Cardiac muscle cell (in vitro differentiated cells and primary cell): ENCODE data around the gene TMEM145. TPM values are rescaled to one million over a fixed set of nuclear protein-coding genes. Genes with fewer than 3 reads are reported as not detected.

Experiments used
- DNase-seq, 2 donors: peaks; one replicate each; pipeline versions ENCODE4 v3.0.0 to v3.0.0-alpha.2; 2010 to 2017; ENCODE audit warnings: low read depth in 1 of 2, low spot score in 1 of 2
- H3K27ac ChIP-seq: fragments of 200-600 bp; sonication (generic); 2 replicates; pipeline ENCODE4 v1.5.1; 2016
- H3K27me3 ChIP-seq: fragments of 200-600 bp; sonication (generic); 2 replicates; pipeline ENCODE4 v1.6.0; 2016; ENCODE audit warnings: control low read depth
- H3K36me3 ChIP-seq: fragments of 200-600 bp; sonication (generic); 2 replicates; pipeline ENCODE4 v1.5.1; 2016; ENCODE audit warnings: control low read depth
- H3K4me1 ChIP-seq: fragments of 200-600 bp; sonication (generic); 2 replicates; pipeline ENCODE4 v1.8.1; 2017; ENCODE audit warnings: low read depth, mild to moderate bottlenecking, mixed run types
- H3K4me3 ChIP-seq: fragments of 200-600 bp; sonication (generic); 2 replicates; pipeline ENCODE4 v1.5.1; 2016; ENCODE audit warnings: mild to moderate bottlenecking
- H3K9me3 ChIP-seq: fragments of 200-600 bp; sonication (generic); 2 replicates; pipeline ENCODE4 v1.5.1; 2017; ENCODE audit warnings: low read depth, mild to moderate bottlenecking, control low read depth
- polyA plus RNA-seq: library from polyadenylated mRNA; unstranded; fragments of >200 nt; fragmentation: Nextera tagmentation; extraction: Ambion mirVana; gene quantifications from 2 replicates; pipeline ENCODE4 v1.2.1, GENCODE V29; 2016
- total RNA-seq: library from RNA; depleted of rRNA; stranded (reverse); fragments of >200 nt; gene quantifications from 2 replicates; pipeline ENCODE4 v1.2.3, GENCODE V29; 2016
- TF ChIP-seq, protein P1 (sequence below): IDR thresholded peaks from 2 replicates; pipeline ENCODE4 v1.5.1; 2012; ENCODE audit warnings: low read depth, mild to moderate bottlenecking, low read length

Gene TMEM145
- total and polyA plus RNA-seq, 2 experiments from 2014 or later = 3.7 to 3.8 TPM

DNA sequence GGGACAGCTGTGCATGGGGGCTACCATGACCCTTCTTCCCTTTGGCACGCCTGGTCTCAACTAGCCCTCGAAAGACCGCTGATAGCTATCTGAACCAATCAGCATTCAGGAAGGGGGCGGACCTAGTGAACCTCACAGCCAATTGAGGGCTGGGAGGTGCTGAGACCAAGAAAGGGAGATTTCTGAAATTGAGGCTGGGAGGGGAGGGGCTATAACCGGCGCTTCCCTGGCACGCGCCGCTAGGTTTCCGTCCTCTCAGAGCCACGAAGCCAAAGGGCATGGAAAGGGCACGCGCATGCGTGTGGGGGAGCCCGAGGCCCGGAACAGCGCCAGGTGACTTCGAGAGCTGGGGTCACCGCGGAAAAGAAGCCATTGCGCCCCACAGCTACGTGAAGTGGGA, 6.5 kb upstream of the TMEM145 start:
- Histone ChIP-seq H3K4me3 (no peak overlapping the region), H3K36me3 (no peaks in the 10 kb centered on the region), H3K27me3 (no peaks in the 10 kb centered on the region), H3K9me3 (no peaks in the 10 kb centered on the region), H3K4me1 (no peaks in the 10 kb centered on the region), H3K27ac (no peak overlapping the region)
- DNase-seq = no peak
- TF ChIP-seq, protein P1, sequence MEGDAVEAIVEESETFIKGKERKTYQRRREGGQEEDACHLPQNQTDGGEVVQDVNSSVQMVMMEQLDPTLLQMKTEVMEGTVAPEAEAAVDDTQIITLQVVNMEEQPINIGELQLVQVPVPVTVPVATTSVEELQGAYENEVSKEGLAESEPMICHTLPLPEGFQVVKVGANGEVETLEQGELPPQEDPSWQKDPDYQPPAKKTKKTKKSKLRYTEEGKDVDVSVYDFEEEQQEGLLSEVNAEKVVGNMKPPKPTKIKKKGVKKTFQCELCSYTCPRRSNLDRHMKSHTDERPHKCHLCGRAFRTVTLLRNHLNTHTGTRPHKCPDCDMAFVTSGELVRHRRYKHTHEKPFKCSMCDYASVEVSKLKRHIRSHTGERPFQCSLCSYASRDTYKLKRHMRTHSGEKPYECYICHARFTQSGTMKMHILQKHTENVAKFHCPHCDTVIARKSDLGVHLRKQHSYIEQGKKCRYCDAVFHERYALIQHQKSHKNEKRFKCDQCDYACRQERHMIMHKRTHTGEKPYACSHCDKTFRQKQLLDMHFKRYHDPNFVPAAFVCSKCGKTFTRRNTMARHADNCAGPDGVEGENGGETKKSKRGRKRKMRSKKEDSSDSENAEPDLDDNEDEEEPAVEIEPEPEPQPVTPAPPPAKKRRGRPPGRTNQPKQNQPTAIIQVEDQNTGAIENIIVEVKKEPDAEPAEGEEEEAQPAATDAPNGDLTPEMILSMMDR = no peak

DNA sequence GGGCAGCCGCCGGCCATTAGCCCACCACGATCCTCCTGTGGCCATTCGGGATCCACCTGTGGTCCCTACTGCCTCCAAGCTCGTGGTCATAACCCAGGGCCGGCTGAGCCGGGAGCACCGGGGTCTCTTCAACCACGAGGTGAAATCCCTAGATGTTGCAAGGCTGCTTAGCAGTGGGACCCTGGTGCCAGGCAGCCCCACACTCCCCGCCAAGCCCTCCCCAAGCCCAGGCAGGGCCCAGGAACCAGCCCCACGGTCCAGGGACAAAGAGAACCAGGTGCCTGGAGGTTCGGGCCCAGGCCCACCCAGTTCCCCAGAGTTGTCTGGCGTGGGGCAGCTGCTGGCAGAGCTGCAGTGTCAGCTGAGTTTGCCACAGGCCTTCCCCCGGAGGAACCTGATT, 3.4 kb upstream of the TMEM145 start:
- Histone ChIP-seq H3K27ac (no peak overlapping the region), H3K36me3 (no peaks in the 10 kb centered on the region), H3K4me1 (no peaks in the 10 kb centered on the region), H3K9me3 (no peaks in the 10 kb centered on the region), H3K27me3 (peaks cover 10% of the 10 kb centered on the region), H3K4me3 (no peak overlapping the region)
- TF ChIP-seq, protein P1 = no peak
- DNase-seq = no peak

DNA sequence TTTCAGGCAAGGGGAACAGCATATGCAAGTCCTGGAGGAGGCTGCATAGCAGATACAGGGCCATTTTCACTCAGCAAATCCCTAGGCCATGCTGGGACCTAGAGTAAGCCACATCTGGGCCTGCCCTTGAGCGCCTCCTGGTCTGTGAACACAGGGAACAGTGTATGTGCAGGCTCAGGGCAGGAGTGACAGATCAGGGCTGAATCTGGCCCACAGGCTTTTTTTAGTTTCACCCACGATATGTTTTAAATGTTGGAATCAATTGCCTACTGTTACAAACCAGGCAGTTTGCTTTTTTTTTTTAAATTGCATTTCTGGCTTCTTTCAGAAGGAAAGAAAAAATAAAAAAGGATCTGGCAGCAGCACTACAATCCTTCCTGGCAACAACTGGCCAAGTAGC, 1.5 kb upstream of the TMEM145 start:
- H3K9me3 ChIP-seq = no peaks in the 10 kb centered on the region
- no peak overlapping the region for H3K27ac ChIP-seq
- no peaks in the 10 kb centered on the region for H3K4me1 ChIP-seq
- peaks cover 21% of the 10 kb centered on the region for H3K27me3 ChIP-seq
- DNase-seq = no peak
- H3K36me3 ChIP-seq = no peaks in the 10 kb centered on the region
- TF ChIP-seq, protein P1 = no peak
- no peak overlapping the region for H3K4me3 ChIP-seq

DNA sequence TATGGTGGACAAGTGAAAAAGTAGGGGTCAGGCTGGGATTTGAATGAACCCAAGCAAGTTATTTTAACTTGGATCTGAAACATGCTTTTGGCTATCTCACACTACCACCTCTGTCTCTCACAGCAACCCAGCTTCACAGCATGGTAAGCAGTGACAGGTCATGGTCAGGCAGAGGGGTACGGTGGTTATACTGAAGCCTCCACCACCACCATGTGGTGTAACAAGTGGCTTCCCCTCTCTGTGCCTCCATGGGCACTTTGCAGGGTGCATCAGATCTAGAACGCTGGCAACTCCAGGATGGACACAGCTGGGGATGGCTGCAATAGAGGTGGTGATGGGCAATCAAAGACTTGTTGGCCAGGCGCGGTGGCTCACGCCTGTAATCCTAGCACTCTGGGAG, 739 bp upstream of the TMEM145 start:
- Histone ChIP-seq H3K9me3 (no peaks in the 10 kb centered on the region), H3K27ac (no peak overlapping the region), H3K36me3 (no peaks in the 10 kb centered on the region), H3K27me3 (peaks cover 21% of the 10 kb centered on the region), H3K4me1 (no peaks in the 10 kb centered on the region), H3K4me3 (no peak overlapping the region)
- TF ChIP-seq, protein P1 = no peak
- DNase-seq = no peak

DNA sequence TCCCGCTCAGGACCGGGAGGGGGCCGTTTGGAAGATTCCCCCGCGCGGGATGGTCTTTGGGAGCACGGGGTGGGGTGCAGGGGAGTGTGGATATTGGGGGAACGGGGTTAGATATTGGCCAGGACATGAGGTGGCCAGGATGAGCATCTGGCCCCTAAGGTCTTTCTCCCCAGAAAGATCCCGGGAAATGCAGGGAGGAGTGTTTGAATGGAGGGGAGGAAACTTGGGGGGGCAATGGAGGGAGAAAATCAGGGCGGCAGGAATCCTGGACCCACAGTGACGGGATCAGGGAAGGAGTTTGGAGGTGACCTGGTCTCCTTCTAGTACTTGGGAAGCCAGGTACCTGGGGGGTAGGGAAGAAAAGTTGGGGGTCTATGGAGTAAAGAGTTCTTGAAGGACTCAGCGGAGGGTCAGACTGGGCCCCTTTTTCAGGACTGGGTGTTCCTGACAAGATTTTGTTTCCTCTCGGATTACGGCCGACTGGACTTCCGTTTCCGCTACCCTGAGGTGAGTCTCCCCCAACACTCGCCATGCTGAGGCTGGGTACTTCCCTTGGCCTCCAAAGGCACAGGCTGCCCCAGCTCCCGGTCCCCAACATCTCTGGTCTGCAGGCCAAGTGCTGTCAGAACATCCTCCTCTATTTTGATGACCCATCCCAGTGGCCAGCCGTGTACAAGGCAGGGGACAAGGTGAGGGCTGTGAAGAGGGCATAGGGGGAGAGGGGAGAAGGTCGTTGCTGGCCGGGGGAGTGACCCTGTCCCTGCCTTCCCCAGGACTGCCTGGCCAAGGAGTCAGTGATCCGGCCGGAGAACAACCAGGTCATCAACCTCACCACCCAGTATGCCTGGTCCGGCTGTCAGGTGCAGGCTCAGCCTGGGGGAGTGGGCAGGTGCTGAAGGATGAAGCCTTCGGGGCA, 989 bp downstream of the TMEM145 start:
- TF ChIP-seq, protein P1 = no peak
- H3K27ac ChIP-seq = no peak overlapping the region
- DNase-seq = no peak
- no peaks in the 10 kb centered on the region for H3K36me3 ChIP-seq
- H3K4me1 ChIP-seq = no peaks in the 10 kb centered on the region
- no peaks in the 10 kb centered on the region for H3K9me3 ChIP-seq
- H3K27me3 ChIP-seq = peaks cover 21% of the 10 kb centered on the region
- peak overlapping the region; percentile 49 for H3K4me3 ChIP-seq
